Measurements from ENCODE around the gene OLFML3.
"Not testable (repeated sequence)": the region's sequence is repeated elsewhere in the genome, so short reads cannot be mapped to it uniquely, and the experiment has no call there.

The OLFML3 gene

GRCh38 chr1:113993766-113994165 is 14.5 kb downstream of the OLFML3 start:
- DNase-seq: no peak

- DNase-seq: no peak
Measured at GRCh38 chr1:113995382-113995781, 16.1 kb downstream of the OLFML3 start.

DNA sequence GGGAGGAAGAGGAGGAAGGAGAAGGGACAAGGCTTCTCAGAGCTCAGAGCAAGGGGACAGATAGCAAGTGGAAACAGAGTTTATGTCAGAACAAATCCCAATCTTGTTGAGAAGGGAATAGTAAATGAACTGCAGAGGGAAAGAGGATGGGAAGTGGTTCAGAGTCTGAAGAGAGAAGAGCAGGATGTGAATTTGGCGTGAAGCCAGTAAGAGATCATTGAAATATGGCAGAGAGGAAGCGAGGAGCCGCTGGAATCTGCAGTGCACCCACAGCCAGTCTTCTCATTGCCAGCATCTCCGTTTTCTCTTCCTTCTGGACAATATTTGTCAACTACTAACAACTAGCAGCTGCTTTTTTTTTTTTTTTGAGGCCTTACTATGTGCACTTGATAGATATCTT is 19.1 kb downstream of the OLFML3 start:
- no peak for DNase-seq

DNA sequence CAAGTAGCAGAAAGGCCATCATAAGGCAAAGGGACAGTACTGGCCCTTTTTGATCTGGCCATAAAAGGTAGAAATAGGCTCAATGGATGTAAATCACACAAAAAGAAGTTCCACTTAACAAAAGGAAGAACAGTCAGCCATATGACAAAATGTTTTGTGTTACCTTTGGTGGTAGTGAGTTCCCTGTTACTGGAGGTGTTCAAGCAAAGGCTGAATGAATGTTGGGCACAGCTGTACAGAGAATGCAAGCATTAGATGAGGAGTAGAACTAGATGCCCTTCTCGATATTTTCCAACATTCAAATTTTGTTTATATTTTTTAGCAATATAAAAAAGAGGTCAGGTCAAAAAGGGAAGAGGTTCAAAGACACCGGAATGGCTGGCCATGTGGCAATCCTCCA is 20.0 kb downstream of the OLFML3 start:
- no peak for DNase-seq

DNA sequence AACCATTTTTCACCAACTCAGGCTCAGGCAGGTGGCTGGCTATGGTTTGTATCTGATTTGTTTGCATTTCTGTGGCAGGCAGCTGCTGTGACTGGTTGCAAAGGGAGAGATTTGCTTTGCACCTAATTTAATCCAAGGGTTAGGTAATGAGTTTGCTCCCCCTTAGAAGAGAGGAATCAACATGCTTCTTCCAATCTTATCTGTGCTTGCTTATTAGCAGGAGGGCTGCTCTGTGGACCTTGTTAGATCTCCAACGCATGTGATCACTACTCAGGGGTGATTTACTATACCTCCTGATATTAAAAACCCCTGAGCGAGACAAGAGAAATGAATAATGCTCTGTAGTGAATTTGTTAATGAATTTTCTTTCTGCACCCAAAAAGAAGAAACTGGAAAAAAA is 20.5 kb downstream of the OLFML3 start:
- no peak for DNase-seq

DNA sequence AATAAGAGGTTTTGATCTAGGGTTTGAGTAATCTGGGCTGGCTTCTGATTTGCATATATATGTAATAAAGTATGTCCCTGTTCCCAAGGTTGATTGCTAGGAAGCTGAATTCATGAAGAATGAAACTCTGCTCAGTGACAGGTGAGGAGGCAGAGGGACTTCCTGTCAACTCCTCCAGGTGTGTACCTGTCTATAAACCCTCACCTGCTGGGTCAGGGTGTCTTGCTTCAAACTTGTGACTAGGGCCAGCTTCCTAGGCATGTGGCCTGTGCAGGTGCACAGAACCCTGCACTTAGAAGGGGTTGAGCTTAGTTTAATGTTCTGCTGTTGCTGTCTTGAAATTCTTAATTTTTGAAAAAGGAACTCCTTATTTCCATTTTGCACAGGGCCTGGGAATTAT is 21.1 kb downstream of the OLFML3 start:
- DNase-seq: no peak

DNA sequence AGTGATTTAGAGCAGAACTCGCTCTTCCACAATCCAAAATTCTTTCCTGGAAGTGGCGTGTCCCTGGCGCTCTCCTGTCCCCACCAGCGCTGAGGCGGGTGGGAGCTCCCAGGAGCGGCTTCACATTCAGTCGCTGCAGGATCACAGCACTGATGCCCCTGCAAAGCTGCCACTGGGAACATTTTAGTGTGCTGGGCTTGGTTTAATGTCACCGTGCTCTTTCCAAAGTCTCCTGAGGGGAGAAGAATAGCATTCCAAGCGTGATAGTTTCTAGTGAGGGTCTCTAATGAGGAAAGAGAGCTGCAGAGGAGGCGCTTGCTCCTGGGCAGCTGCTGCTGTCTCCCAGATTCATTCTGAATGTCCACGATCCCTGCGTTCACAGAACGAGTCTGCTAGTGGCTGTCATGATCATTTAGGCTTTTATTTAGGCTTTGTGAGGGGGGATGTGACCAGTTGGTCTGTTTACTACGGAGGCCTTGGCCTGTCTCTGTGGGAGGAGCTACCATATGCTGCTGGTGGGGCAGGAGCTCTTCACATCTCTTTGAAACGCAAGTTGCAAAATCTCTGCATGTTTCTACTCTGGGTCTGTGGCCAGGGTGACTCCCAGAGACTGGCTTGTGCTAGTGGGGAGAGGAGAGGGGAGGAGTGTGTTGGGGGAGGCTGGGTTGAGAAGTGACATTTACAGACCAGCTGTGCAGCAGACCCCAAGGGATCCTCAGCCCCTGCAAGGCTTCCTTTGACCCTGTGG is 23.4 kb downstream of the OLFML3 start:
- DNase-seq: no peak

DNA sequence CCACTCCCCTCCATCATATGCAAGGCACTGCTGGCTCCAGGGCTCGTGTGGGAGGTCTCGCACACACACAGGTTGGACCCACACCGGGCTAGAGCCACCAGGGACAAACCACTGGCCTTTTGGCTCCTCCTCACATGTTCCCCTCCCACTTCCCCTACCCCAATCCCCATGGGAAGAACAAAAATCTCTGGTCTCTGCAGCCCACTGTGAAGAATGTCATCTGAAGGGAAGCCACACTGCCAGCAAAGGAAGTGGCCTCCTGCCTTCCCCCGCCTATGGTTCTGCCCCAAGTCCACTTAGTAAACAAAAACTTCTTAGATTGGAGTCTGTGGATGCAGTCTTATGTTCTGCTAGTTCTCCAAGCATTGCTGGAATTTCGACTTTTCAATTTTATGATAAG is 24.2 kb downstream of the OLFML3 start:
- no peak for DNase-seq

GRCh38 chr1:114006825-114007224 is 27.6 kb downstream of the OLFML3 start:
- DNase-seq: not testable (repeated sequence)

- no peak for DNase-seq
Measured at GRCh38 chr1:114008480-114008941, 29.2 kb downstream of the OLFML3 start.

DNA sequence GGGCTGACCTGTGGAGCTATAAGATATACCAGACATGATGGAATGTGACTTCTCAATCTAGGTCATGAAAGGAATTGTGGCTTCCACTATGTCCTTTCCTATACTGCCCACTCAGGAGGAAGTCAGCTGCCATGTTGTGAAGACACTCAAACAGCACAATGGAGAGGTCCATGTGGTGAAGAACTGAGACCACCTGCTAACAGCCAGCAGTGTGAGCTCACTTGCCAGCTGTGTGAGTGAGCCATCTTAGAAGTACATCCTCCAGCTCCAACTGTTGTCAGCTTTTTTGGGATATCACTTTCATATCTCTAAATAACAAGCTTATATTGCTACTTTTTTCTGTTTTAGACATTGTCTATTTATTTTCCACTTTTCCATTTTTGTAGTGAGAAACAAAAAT is 29.7 kb downstream of the OLFML3 start:
- no peak for DNase-seq

GRCh38 chr1:114009393-114009792 is 30.1 kb downstream of the OLFML3 start:
- no peak for DNase-seq

GRCh38 chr1:114010433-114011184 is 31.3 kb downstream of the OLFML3 start:
- no peak for DNase-seq

GRCh38 chr1:114011796-114012195 is 32.5 kb downstream of the OLFML3 start:
- DNase-seq: no peak

GRCh38 chr1:114015075-114015474 is 35.8 kb downstream of the OLFML3 start:
- no peak for DNase-seq

DNA sequence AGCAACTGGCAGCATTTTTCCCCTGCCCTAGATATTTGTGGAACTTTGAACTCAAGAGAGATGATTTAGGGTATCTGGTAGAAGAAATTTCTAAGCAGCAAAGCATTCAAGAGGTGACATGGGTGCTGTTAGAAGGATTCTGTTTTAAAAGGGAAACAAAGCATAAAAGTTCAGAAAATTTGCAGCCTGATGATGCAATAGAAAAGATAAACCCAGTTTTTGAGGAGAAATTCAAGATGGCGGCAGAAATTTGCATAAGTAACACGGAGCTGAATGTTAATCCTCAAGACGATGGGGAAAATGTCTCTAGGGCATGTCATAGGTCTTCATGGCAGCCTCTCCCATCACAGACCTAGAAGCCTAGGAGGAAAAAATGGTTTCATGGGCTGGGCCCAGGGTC is 40.5 kb downstream of the OLFML3 start:
- not testable (repeated sequence) for DNase-seq

DNA sequence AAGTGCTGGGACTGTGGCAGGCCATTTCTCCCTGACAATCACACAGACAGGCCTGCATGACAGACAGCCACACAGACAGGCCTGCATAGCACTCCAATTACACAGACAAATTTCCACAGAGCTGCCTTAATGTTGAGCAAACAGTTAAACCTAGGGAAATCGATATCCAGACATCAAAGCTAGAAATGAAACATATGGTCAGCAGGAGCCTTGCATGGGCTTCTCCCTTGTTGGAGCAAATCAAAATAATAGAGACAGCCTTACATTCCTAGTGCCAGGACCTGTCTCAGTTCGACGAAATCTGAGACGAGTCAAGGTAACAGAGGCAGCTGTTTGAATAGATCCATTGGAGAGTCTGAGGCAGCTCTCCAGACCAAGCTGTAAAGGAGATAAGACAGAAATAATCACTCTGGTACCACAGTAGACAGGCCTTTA is 42.4 kb downstream of the OLFML3 start:
- DNase-seq: no peak

GRCh38 chr1:114022877-114023276 is 43.6 kb downstream of the OLFML3 start:
- no peak for DNase-seq

- DNase-seq: no peak
Measured at GRCh38 chr1:114023377-114023776, 44.1 kb downstream of the OLFML3 start.

DNA sequence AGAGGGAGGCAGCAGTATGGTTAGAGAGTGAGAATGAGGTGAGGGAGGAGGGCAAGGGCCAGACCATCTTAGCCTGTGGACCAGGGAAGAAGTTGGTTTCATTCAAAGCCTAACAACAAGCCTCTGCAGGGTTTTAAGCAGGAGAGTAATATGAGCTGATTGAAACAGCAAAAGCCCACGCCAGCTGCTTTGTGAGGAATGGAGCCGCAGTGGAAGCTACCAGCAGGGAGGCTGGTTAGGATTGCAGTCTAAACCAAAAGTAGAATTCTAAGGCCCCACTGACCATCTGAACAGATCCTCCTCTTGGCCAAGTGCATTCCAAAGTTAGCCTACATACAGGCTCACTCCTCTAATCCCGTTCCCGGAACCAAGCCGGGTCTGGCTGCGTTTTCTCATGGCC is 44.8 kb downstream of the OLFML3 start:
- DNase-seq: no peak

DNA sequence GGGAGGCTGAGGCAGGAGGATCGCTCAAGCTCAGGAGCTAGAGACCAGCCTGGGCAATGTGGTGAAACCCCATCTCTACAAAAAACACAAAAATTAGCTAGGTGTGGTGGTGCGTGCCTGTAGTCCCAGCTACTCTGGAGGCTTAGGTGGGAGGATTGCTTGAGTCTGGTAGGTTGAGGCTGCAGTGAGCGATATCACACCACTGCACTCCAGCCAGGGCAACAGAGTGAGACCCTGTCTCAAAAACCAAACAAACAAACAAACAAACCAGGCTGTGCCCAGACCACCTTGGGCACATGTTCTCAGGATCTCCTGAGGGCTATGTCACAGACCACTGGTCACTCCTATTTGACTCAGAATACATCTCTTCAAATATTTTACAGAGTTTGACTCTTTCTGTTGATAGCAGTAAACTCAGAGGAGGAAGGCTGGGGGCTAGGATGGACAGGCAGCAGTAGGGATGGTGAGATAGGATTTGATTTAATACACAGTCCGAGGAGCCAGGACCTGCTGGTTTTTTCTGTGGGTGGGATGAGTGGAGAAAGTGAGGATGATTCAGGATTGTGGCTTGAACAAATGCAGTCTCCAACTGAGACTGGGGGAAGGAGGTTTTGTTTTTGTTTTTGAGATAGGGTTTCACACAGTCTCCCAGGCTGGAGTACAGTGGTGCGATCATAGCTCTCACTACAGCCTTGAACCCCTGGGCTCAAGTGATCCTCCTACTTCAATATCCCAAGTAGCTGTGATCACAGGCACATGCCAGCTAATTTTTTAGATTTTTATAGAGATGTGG is 46.5 kb downstream of the OLFML3 start:
- no peak for DNase-seq

GRCh38 chr1:114026797-114027196 is 47.5 kb downstream of the OLFML3 start:
- DNase-seq: no peak

All from activated T-cell treated with anti-CD3 and anti-CD28 coated beads for 4 hours (primary cell).